ENCODE results near the gene OR51B5.
"Not testable (repeated sequence)": the region's sequence is repeated elsewhere in the genome, so short reads cannot be mapped to it uniquely, and the experiment has no call there.

Gene OR51B5, protein sequence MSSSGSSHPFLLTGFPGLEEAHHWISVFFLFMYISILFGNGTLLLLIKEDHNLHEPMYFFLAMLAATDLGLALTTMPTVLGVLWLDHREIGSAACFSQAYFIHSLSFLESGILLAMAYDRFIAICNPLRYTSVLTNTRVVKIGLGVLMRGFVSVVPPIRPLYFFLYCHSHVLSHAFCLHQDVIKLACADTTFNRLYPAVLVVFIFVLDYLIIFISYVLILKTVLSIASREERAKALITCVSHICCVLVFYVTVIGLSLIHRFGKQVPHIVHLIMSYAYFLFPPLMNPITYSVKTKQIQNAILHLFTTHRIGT

GRCh38 chr11:5343474-5344335 is at the start of gene OR51B5:
Gene OR51B5 (minus strand): TSS chr11:5343524. CDS start chr11:5343524, 0 bp downstream.
- DNase-seq, result no peak

DNA sequence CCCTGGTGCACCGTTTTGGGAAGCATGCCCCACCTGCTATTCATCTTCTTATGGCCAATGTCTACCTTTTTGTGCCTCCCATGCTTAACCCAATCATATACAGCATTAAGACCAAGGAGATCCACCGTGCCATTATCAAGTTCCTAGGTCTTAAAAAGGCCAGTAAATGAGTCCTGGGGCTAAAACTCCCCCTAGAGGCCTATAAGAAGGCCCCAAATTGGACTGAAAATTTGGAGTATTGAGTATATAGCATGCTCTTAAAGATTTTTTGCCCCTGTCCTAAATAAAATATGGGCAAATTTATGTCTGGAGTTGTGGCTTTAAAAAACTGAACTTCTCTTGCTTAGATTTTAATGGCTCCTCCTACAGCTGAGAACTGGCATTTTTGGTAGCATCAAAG is 46.9 kb upstream of the OR51B5 start:
- DNase-seq, result no peak

- DNase-seq, result no peak
Measured at GRCh38 chr11:5384335-5384734, 41.0 kb upstream of the OR51B5 start.

DNA sequence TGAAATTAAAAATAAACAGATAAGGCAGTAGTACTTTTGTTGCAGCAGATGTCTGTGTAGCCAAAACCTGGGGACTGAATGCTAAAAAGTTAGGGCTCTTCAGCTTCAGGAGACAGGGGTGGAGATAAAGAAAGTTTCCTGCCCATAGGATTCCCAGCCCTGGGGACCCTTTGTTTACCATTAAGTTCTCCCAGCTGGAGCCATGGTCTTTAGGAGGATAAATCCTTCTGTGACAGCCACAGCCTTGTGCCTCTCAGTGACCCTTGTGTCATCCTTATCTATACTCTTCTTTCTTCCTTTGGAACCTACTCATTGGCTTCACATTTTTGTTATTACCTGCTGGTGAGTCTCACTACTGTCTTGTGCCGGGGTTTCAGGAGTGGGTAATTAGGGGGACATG is 40.3 kb upstream of the OR51B5 start, which contains the start of gene OR51M1:
Gene OR51M1, plus strand, starts transcription at position 237 of the 400 bp plus-strand sequence. CDS start 5,587 bp downstream, outside the sequence.
- DNase-seq, result no peak

DNA sequence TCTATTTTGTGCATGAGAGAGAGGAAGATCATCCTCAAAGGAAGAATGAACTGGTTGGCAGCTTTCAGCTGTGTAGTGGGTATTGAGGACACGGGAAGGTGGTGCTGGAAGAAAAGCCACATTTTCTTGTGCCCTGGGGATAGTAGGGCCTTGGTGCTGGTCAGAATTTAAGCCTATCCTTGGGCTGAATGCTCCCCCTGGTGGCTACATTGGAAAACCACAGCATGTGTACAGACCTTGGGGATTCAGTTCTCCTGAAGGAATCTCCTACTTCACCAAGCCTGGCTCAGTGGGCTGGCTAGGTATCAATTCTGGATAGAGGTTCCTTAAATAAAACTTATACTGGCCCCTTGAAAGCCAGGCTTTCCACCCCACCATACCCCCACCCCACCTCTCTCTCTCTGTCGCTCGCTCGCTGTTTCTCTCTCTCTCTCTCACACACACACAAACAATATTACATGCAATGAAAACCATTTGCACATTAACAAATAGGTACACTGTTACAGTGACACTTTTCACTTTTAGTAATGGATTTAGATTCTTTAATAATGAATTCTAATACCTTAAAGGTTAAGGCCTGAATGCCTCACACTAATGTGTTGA is 37.5 kb upstream of the OR51B5 start:
- DNase-seq, result peak; percentile 7

- no peak for DNase-seq
Measured at GRCh38 chr11:5369789-5370188, 26.5 kb upstream of the OR51B5 start.

GRCh38 chr11:5368502-5369043 is 25.2 kb upstream of the OR51B5 start:
- no peak for DNase-seq

GRCh38 chr11:5367448-5368074 is 24.2 kb upstream of the OR51B5 start:
- no peak for DNase-seq

- no peak for DNase-seq
Measured at GRCh38 chr11:5366856-5367255, 23.5 kb upstream of the OR51B5 start.

DNA sequence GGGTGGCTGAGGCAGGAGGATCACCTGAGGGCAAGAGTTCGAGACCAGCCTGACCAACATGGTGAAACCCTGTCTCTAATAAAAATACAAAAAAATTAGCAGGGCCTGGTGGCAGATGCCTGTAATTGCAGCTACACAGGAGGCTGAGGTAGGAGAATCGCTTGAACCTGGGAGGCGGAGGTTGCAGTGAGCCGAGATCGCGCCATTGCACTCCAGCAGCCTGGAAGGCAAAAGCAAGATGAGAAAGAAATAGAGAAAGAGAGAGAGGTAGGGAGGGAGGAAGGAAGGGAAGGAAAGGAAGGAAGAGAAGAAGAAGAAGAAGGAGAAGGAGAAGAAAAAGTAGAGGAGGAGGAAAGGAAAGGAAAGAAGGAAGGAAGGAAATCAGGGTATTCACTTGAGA is 23.0 kb upstream of the OR51B5 start:
- DNase-seq, result not testable (repeated sequence)

GRCh38 chr11:5364214-5364613 is 20.9 kb upstream of the OR51B5 start:
- DNase-seq, result no peak

DNA sequence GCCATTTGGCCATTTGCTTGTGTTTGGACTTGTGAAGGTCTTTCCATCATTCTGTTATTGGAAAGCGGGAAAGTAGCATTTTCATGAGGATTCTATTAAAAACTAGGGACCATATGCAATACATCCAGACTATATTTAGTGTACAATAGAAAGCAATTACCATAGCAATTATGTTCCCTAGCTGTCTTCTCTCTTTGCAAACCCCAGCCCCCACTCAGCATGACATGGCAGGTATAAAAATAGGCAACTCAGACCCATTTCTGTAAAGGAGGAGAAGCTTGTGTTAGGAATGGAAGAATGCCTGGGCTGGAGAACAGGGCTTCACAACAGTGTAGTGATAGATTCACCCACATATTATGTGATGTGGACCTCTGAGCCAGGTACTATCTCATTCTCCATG is 20.4 kb upstream of the OR51B5 start:
- DNase-seq, result no peak

DNA sequence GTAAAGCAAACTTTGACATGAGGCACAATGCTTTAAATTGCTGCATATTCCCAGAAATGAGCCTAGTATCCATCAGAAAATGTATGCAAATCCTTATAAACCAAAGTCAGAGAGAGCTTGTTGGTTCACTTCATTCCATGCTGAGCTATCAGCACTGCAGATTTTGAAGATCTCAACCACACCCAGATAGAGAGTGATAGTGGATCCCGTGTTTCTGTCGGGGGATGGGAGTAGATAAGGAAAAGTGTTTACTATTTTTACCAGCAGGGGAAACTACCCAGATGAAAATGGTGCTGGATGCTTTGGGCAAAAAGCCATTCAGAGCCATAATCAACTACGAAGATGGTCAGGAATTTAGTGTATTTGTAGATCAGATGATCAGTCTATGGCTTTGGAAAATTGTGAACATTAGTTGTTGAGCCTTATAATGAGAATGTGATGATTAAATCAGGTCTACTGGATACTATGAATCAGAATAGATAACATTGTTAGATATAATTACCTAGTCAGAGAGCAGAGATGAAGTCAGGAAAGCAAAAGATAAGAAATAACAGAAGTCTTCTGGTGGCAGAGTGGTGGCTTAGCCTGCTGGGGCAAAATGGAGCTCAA is 18.8 kb upstream of the OR51B5 start:
- no peak for DNase-seq

DNA sequence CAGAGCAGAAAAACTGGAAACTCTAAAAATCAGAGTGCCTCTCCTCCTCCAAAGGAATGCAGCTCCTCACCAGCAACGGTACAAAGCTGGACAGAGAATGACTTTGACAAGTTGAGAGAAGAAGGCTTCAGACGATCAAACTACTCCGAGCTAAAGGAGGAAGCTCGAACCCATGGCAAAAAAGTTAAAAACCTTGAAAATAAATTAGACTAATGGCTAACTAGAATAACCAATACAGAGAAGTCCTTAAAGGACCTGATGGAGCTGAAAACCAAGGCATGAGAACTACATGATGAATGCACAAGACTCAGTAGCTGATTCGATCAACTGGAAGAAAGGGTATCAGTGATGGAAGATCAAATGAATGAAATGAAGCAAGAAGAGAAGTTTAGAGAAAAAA is 12.7 kb upstream of the OR51B5 start:
- DNase-seq, result not testable (repeated sequence)

- no peak for DNase-seq
Measured at GRCh38 chr11:5351208-5351607, 7.9 kb upstream of the OR51B5 start, which contains the start of gene OR51B6. Gene OR51B6 (plus strand): TSS chr11:5351508. CDS start chr11:5351508, 0 bp downstream.

- DNase-seq, result no peak
Measured at GRCh38 chr11:5349550-5349949, 6.2 kb upstream of the OR51B5 start.

GRCh38 chr11:5348551-5349194 is 5.3 kb upstream of the OR51B5 start:
- DNase-seq, result no peak

- no peak for DNase-seq
Measured at GRCh38 chr11:5345831-5346230, 2.5 kb upstream of the OR51B5 start.

GRCh38 chr11:5339771-5340322 is 3.5 kb downstream of the OR51B5 start:
- DNase-seq, result no peak

GRCh38 chr11:5337253-5337652 is 6.1 kb downstream of the OR51B5 start:
- DNase-seq, result not testable (repeated sequence)

DNA sequence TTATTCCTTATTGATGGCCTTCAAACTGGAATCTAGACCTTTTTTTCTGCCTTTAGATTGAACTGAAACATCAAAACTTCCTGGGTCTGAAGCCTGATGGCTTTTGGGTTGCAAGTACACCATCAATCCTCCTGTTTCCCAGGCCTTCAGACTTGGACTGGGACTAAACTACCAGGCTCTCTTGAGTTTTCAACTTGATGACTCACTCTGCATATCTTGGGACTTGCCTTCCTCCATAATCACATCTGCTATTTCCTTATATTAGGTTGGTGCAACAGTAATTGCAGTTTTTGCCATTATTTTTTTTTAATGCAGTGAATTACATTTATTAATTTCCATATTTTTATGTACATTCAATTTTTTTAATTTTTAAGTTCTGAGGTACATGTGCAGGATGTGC is 7.0 kb downstream of the OR51B5 start:
- DNase-seq, result no peak
